Smooth muscle cell (in vitro differentiated cells): ENCODE measurements around the gene IQGAP2. TPM values are rescaled to one million over a fixed set of nuclear protein-coding genes. Genes with fewer than 3 reads are reported as not detected.

Experiments
- DNase-seq: peaks from one replicate; lab custom pipeline; 2025; ENCODE audit not compliant: unreplicated experiment; lab: John Stamatoyannopoulos, UW
- H2AFZ ChIP-seq: fragments of 200-600 bp; sonication (generic); 2 replicates; pipeline ENCODE4 v1.6.0; 2016; ENCODE audit warnings: antibody characterized with exemption, low read depth, mild to moderate bottlenecking
- H3F3A ChIP-seq: fragments of 200-600 bp; sonication (generic); 2 replicates; pipeline ENCODE4 v1.6.0; 2017; ENCODE audit warnings: antibody characterized with exemption, low read depth
- H3K27ac ChIP-seq: fragments of 200-600 bp; sonication (generic); 2 replicates; pipeline ENCODE4 v1.5.1; 2016; ENCODE audit warnings: low read depth, mild to moderate bottlenecking
- H3K27me3 ChIP-seq: fragments of 200-600 bp; sonication (generic); 2 replicates; pipeline ENCODE4 v1.6.1; 2016; ENCODE audit warnings: low read depth, mild to moderate bottlenecking
- H3K36me3 ChIP-seq: fragments of 200-600 bp; sonication (generic); 2 replicates; pipeline ENCODE4 v1.5.1; 2016; ENCODE audit warnings: low read depth
- H3K4me1 ChIP-seq: fragments of 200-600 bp; sonication (generic); 2 replicates; pipeline ENCODE4 v1.5.1; 2016; ENCODE audit warnings: low read depth
- H3K4me2 ChIP-seq: fragments of 200-600 bp; sonication (generic); 2 replicates; pipeline ENCODE4 v1.6.0; 2016; ENCODE audit warnings: mild to moderate bottlenecking
- H3K4me3 ChIP-seq: fragments of 200-600 bp; sonication (generic); 2 replicates; pipeline ENCODE4 v1.5.1; 2016; ENCODE audit warnings: mild to moderate bottlenecking
- H3K79me2 ChIP-seq: fragments of 200-600 bp; sonication (generic); 2 replicates; pipeline ENCODE4 v1.6.0; 2016; ENCODE audit warnings: low read depth, mild to moderate bottlenecking
- H3K9ac ChIP-seq: fragments of 200-600 bp; sonication (generic); 2 replicates; pipeline ENCODE4 v1.6.0; 2016; ENCODE audit warnings: low read depth
- H3K9me3 ChIP-seq: fragments of 200-600 bp; sonication (generic); replicated peaks from 2 replicates; pipeline ENCODE4 v1.5.1; 2016; ENCODE audit warnings: low read depth
- H4K20me1 ChIP-seq: fragments of 200-600 bp; sonication (generic); 2 replicates; pipeline ENCODE4 v1.6.0; 2016; ENCODE audit warnings: low read depth
- CTCF ChIP-seq: fragments of 200-600 bp; sonication (generic); IDR thresholded peaks from 2 replicates; pipeline ENCODE4 v1.5.1; 2017; ENCODE audit warnings: borderline replicate concordance, mild to moderate bottlenecking, antibody characterized with exemption; ENCODE audit not compliant: insufficient read depth, poor library complexity, severe bottlenecking
- WGBS: methylation state at CpG from one replicate; pipeline ENCODE4 v1.1.7; 2016; ENCODE audit warnings: low lambda C conversion rate; 5-methylcytosine and 5-hydroxymethylcytosine counted together
- polyA plus RNA-seq: library from polyadenylated mRNA; unstranded; fragments of >200 nt; fragmentation: Nextera tagmentation; extraction: Ambion mirVana; gene quantifications from 2 replicates; pipeline ENCODE4 v1.2.1, GENCODE V29; 2016
- total RNA-seq: library from RNA; depleted of rRNA; stranded (reverse); fragments of >200 nt; gene quantifications from 2 replicates; pipeline ENCODE4 v1.2.3, GENCODE V29; 2014

Gene IQGAP2
- total and polyA plus RNA-seq, 2 experiments from 2014 or later = 7.3 to 16.6 TPM

- no peaks in the 10 kb centered on the region for H3K27me3 ChIP-seq
- DNase-seq = no peak
- no peak overlapping the region for H3K9ac ChIP-seq
- H3K36me3 ChIP-seq = no peaks in the 10 kb centered on the region
- 92% methylated on average over 2 of the region's 2 CpGs for WGBS
- H3K4me1 ChIP-seq = peaks cover 7% of the 10 kb centered on the region
- no peak overlapping the region for H3K27ac ChIP-seq
- TF ChIP-seq CTCF = no peak
- H3K9me3 ChIP-seq = no peaks in the 10 kb centered on the region
- no peaks in the 10 kb centered on the region for H4K20me1 ChIP-seq
- no peak overlapping the region for H3K4me2 ChIP-seq
- no peaks in the 10 kb centered on the region for H3K79me2 ChIP-seq
- H3F3A ChIP-seq = no peaks in the 10 kb centered on the region
- H3K4me3 ChIP-seq = no peak overlapping the region
- no peak overlapping the region for H2AFZ ChIP-seq
These were observed 96.5 kb downstream of the IQGAP2 start for GRCh38 chr5:76499507-76500161.

- Histone ChIP-seq H3K36me3 (no peaks in the 10 kb centered on the region), H3K27me3 (no peaks in the 10 kb centered on the region), H3K4me1 (peaks cover 7% of the 10 kb centered on the region), H2AFZ (no peak overlapping the region), H3F3A (no peaks in the 10 kb centered on the region), H4K20me1 (no peaks in the 10 kb centered on the region), H3K27ac (no peak overlapping the region), H3K9me3 (no peaks in the 10 kb centered on the region), H3K4me3 (no peak overlapping the region), H3K79me2 (no peaks in the 10 kb centered on the region), H3K9ac (no peak overlapping the region), H3K4me2 (no peak overlapping the region)
- WGBS = 71% methylated on average over 5 of the region's 5 CpGs
- no peak for DNase-seq
- no peak for TF ChIP-seq CTCF
These were observed 97.7 kb downstream of the IQGAP2 start for GRCh38 chr5:76500633-76501393.

GRCh38 chr5:76503929-76504328 is 100.8 kb downstream of the IQGAP2 start:
- WGBS = 94% methylated on average over 4 of the region's 4 CpGs
- no peak overlapping the region for H3K27ac ChIP-seq

More at GRCh38 chr5:76503929-76504328, 100.8 kb downstream of the IQGAP2 start:
- Histone ChIP-seq H3K9ac (no peak overlapping the region), H4K20me1 (no peaks in the 10 kb centered on the region), H2AFZ (no peak overlapping the region), H3K27me3 (no peaks in the 10 kb centered on the region), H3K9me3 (no peaks in the 10 kb centered on the region), H3K4me1 (peaks cover 7% of the 10 kb centered on the region), H3K4me3 (no peak overlapping the region), H3K4me2 (no peak overlapping the region), H3K36me3 (no peaks in the 10 kb centered on the region), H3K79me2 (no peaks in the 10 kb centered on the region), H3F3A (no peaks in the 10 kb centered on the region)
- DNase-seq = no peak
- no peak for TF ChIP-seq CTCF
